Fibroblast of lung (primary cell): Measurements from ENCODE around the gene KRT71.

ENCODE experiments used
- EZH2 ChIP-seq: IDR thresholded peaks from 2 replicates; pipeline ENCODE4 v1.5.1; 2012; ENCODE audit warnings: low read length, control low read depth, mild to moderate bottlenecking; ENCODE audit errors: missing control alignments
- TF ChIP-seq, protein P1 (sequence below), 2 donors: IDR thresholded peaks in 1 of 2; conservative IDR thresholded peaks in 1 of 2; 1 replicate in 1 of 2; 2 replicates in 1 of 2; pipeline ENCODE4 v1.5.1; 2011 to 2012; ENCODE audit warnings: low read length in 2 of 2, control low read depth in 1 of 2, inconsistent platforms in 1 of 2, low read depth in 1 of 2, mild to moderate bottlenecking in 1 of 2

- no peak for TF ChIP-seq EZH2
- TF ChIP-seq, protein P1, sequence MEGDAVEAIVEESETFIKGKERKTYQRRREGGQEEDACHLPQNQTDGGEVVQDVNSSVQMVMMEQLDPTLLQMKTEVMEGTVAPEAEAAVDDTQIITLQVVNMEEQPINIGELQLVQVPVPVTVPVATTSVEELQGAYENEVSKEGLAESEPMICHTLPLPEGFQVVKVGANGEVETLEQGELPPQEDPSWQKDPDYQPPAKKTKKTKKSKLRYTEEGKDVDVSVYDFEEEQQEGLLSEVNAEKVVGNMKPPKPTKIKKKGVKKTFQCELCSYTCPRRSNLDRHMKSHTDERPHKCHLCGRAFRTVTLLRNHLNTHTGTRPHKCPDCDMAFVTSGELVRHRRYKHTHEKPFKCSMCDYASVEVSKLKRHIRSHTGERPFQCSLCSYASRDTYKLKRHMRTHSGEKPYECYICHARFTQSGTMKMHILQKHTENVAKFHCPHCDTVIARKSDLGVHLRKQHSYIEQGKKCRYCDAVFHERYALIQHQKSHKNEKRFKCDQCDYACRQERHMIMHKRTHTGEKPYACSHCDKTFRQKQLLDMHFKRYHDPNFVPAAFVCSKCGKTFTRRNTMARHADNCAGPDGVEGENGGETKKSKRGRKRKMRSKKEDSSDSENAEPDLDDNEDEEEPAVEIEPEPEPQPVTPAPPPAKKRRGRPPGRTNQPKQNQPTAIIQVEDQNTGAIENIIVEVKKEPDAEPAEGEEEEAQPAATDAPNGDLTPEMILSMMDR (conservative IDR thresholded peaks at IDR 0.05 in 1 of 2, IDR thresholded peaks at IDR 0.05 in 1 of 2; ENCODE audit: low read depth in 1 of 2, low read length in 2 of 2), result no peak
Observed at GRCh38 chr12:52530905-52531304, 22.0 kb downstream of the KRT71 start.
